Right renal pelvis (tissue), 4 donors: ENCODE results near the gene FFAR3. TPM values are rescaled to one million over a fixed set of nuclear protein-coding genes. Genes with fewer than 3 reads are reported as not detected.
"Not testable (repeated sequence)": the region's sequence is repeated elsewhere in the genome, so short reads cannot be mapped to it uniquely, and the experiment has no call there.

ENCODE experiments used
- DNase-seq, 4 donors: peaks; one replicate each; pipeline ENCODE4 v3.0.0-alpha.2; 2013; ENCODE audit warnings: low read depth in 4 of 4, low spot score in 3 of 4, missing footprints in 1 of 4
- polyA plus RNA-seq, 4 donors: library from polyadenylated mRNA; unstranded; fragments of 120-200 nt; gene quantifications; one replicate each; pipeline ENCODE4 v1.2.1, GENCODE V29; 2013; ENCODE audit not compliant: insufficient read length in 4 of 4

The FFAR3 gene
- polyA plus RNA-seq, 4 donors: 0.10 to 0.30 (median 0.25) TPM; not detected in 1

GRCh38 chr19:35349614-35350521, 8.4 kb upstream of the FFAR3 start:
- no peak for DNase-seq

DNA sequence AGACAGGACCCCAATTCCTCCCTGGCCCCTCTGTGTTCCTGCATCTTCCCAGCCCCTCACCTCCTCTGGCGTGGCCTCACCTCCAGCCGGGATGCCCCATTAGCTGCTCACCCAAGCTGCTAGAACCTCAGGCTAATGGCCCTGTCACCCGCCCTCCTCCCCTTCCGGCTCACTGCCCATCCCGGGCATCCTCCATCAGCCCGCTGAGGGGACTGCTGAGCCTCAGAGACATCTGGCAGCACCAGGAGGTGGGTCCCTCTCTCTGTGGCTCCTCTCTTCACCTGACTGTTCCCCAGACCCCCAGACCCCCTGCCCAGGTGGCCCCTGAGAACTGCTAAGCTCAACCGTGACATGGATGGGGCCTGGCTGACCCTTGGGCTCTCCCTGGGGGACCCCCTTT, 7.7 kb upstream of the FFAR3 start:
- peak in 2 of 4 donors; percentile 18 to 19 for DNase-seq

DNA sequence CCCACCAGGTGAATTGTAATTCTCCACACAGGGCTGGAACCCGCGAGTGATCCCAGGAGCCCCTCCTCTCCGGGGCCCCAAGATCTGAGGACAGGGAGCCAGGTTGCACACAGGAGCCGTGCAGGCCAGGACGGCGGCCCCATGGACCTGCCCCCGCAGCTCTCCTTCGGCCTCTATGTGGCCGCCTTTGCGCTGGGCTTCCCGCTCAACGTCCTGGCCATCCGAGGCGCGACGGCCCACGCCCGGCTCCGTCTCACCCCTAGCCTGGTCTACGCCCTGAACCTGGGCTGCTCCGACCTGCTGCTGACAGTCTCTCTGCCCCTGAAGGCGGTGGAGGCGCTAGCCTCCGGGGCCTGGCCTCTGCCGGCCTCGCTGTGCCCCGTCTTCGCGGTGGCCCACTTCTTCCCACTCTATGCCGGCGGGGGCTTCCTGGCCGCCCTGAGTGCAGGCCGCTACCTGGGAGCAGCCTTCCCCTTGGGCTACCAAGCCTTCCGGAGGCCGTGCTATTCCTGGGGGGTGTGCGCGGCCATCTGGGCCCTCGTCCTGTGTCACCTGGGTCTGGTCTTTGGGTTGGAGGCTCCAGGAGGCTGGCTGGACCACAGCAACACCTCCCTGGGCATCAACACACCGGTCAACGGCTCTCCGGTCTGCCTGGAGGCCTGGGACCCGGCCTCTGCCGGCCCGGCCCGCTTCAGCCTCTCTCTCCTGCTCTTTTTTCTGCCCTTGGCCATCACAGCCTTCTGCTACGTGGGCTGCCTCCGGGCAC, 6.7 kb upstream of the FFAR3 start:
- DNase-seq: no peak

DNA sequence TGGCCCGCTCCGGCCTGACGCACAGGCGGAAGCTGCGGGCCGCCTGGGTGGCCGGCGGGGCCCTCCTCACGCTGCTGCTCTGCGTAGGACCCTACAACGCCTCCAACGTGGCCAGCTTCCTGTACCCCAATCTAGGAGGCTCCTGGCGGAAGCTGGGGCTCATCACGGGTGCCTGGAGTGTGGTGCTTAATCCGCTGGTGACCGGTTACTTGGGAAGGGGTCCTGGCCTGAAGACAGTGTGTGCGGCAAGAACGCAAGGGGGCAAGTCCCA, 6.1 kb upstream of the FFAR3 start:
- no peak for DNase-seq

DNA sequence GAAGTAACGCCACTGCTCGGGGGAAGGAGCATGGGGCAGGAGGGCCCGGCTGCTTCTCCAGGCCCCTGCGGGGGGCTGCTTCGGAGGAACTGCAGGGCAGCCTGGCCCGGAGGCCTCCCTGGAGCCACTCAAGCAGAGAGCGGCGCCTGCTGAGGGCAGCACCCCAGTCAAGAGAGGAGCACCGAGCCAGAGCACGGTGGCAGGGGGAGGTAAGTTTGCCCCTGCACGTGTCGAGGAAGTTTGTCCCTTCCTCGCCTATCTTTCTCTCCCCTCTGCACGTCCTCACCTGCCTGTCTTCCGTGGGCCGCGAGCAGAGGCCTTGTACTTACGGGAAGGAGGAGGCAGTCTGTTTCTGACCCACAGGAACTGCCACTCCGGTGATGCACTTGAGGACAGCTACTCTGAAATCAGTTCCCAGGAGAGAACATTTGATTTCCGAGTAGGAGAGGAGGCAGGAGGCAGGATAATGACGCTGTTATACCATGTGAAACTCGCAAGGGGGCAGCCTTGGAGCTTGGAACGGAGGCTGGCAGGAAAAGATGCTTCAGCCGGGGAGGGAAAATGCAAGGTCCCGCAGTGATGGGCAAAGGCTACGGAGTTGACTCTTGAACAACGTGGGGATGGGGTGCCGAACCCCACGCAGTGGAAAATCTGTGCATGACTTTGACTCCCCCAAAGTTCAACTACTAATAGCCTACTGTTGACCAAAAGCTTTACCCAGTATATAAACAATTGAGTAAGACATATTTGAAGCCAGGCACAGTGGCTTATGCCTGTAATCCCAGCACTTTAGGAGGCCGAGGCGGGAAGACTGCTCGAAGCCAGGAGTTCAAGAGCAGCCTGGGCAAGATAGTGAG, 5.6 kb upstream of the FFAR3 start:
- peak; percentile 46 to 71 (median 60) for DNase-seq

GRCh38 chr19:35353635-35354034, 4.6 kb upstream of the FFAR3 start:
- no peak for DNase-seq

GRCh38 chr19:35354898-35355297, 3.4 kb upstream of the FFAR3 start:
- no peak for DNase-seq

- no peak for DNase-seq
Observed at GRCh38 chr19:35355791-35356460, 2.3 kb upstream of the FFAR3 start.

- not testable (repeated sequence) for DNase-seq
Observed at GRCh38 chr19:35358834-35359233, 574 bp downstream of the FFAR3 start.

- not testable (repeated sequence) for DNase-seq
Observed at GRCh38 chr19:35359395-35359794, 1.1 kb downstream of the FFAR3 start.

GRCh38 chr19:35360081-35360480, 1.8 kb downstream of the FFAR3 start:
- DNase-seq: not testable (repeated sequence)

DNA sequence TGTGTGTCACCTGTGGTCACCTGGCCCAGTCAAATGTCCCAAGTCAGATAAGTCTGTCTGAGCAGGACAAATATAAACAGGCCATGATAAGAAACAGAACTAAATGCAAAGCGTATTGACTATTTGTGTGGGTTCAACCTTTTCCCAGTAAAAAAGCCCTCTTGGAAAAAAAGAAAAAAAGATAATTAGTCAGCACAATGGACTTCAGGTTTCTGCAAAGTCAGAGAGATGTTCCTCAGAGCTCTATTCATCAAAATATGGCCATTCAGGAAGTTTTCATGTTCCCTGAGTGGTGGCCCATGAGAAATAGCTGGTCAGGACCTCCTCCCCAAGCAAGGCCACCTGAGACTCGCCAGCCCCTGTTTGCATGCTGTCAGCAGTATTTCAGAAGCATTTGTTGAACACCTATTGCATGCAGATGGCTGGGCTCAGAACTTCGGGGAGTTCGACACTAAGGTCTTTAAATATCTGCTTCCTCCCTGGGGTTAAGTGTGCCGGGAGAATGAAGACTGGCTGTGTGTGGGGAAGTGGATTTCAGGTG, 2.7 kb downstream of the FFAR3 start:
- no peak for DNase-seq

- no peak for DNase-seq
Observed at GRCh38 chr19:35362261-35363000, 4.2 kb downstream of the FFAR3 start.

DNA sequence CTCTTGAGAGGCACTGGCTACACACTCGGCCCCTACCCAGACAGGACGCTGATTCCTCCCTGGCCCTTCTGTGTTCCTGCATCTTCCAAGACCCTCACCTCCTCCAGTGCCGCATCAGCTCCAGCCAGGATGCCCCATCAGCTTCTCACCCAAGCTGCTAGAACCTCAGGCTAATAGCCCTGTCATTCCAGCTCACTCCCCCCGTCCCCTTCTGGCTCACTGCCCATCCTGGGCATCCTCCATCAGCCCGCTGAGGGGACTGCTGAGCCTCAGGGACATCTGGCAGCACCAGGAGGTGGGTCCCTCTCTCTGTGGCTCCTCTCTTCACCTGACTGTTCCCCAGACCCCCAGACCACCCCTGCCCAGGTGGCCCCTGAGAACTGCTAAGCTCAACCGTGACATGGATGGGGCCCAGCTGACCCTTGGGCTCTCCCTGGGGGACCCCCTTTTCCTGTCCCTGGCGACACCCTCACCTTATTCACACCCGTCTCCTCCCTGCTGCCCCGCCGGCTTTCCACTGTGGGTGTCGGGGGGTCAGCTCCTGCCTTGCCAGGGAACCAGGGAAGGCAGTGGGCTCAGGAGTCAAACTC, 4.8 kb downstream of the FFAR3 start:
- DNase-seq: no peak

- no peak for DNase-seq
Observed at GRCh38 chr19:35363711-35364425, 5.6 kb downstream of the FFAR3 start.

GRCh38 chr19:35365303-35365702, 7.0 kb downstream of the FFAR3 start:
- no peak for DNase-seq

GRCh38 chr19:35368378-35368777, 10.1 kb downstream of the FFAR3 start:
- DNase-seq: no peak

DNA sequence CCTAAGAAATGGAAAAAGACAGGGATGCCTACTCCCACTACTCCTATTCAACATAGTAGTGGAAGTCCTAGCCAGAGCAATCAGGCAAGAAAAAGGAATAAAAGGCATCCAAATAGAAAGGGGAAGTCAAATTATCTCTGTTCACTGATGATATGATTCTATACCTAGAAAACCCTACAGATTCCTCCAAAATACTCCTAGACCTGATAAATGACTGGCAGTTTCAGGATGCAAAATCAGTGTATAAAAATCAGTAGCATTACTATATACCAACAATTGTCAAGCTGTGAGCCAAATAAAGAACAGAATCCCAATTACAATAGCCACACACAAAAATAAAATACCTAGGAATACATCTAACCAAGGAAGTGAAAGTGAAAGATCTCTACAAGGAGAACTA, 11.3 kb downstream of the FFAR3 start:
- no peak for DNase-seq
